GM13976 (cell line): Measurements from ENCODE around the gene PNKP.

Experiments
- DNase-seq: peaks from one replicate; pipeline ENCODE4 v3.0.0; 2012; ENCODE audit warnings: low spot score
- in situ Hi-C: fragments of 300-500 bp; cut with MboI; formaldehyde crosslinking; loops from one replicate; pipeline ENCODE4 v1.12.0; 2022; ENCODE audit warnings: low sequenced_read_pairs, mixed read lengths, inconsistent platforms; ENCODE audit not compliant: unreplicated experiment
- TF ChIP-seq, protein P1 (sequence below): IDR thresholded peaks from 2 replicates; pipeline ENCODE4 v1.5.1; 2012; ENCODE audit warnings: borderline replicate concordance, mild to moderate bottlenecking; ENCODE audit not compliant: insufficient read depth; ENCODE audit errors: extremely low read depth, missing control alignments, control extremely low read depth

The PNKP gene

DNA sequence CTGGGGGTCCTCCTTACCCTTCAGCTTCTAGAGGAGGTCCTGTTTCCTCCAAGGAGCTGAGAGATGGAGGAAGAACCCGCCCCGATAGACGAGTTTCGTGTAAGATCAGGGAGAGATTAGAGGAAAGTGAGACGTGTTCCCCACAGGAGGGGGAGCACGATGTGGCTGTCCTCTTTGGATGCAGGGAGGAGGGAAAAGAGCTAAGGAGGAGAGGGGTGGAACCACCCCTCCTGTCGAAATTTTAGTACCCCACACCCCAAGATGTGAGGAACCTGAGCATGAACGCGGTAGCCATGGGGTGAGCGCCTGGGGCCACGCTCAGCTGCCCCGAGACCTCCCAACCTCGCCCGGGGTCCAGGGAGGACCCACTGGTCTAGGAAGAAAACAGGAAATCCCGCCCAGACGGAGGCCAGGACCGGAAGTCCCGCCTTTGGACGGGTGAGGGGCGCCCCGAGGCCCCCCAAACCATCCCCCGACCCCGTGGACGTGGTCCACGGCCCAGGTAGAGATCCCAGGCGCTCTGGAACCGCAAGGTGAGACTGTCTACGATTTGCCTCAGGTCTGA lies 8.6 kb upstream of the PNKP start:
- TF ChIP-seq, protein P1, sequence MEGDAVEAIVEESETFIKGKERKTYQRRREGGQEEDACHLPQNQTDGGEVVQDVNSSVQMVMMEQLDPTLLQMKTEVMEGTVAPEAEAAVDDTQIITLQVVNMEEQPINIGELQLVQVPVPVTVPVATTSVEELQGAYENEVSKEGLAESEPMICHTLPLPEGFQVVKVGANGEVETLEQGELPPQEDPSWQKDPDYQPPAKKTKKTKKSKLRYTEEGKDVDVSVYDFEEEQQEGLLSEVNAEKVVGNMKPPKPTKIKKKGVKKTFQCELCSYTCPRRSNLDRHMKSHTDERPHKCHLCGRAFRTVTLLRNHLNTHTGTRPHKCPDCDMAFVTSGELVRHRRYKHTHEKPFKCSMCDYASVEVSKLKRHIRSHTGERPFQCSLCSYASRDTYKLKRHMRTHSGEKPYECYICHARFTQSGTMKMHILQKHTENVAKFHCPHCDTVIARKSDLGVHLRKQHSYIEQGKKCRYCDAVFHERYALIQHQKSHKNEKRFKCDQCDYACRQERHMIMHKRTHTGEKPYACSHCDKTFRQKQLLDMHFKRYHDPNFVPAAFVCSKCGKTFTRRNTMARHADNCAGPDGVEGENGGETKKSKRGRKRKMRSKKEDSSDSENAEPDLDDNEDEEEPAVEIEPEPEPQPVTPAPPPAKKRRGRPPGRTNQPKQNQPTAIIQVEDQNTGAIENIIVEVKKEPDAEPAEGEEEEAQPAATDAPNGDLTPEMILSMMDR = no peak
- in situ Hi-C loops = no loop called here
- peak; percentile 63 for DNase-seq

DNA sequence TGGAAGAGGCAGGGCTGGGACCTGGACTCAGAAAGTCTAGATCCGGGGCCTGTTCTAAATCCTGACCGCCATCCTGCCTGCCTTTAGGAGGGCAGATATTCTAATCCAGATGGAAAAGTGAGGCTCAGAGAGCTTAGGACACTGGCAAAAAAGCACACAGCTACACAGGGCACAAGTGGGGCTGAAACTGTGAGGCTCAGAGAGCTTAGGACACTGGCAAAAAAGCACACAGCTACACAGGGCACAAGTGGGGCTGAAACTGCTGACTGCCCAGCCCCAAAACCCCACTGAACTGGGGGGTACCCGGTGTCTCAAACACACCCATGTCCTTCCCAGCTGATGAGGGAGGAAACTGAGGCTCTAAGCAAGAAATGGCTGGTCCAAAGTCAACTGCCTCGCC lies 7.8 kb upstream of the PNKP start:
- in situ Hi-C loops = no loop called here
- DNase-seq = no peak
- TF ChIP-seq, protein P1 = no peak

DNA sequence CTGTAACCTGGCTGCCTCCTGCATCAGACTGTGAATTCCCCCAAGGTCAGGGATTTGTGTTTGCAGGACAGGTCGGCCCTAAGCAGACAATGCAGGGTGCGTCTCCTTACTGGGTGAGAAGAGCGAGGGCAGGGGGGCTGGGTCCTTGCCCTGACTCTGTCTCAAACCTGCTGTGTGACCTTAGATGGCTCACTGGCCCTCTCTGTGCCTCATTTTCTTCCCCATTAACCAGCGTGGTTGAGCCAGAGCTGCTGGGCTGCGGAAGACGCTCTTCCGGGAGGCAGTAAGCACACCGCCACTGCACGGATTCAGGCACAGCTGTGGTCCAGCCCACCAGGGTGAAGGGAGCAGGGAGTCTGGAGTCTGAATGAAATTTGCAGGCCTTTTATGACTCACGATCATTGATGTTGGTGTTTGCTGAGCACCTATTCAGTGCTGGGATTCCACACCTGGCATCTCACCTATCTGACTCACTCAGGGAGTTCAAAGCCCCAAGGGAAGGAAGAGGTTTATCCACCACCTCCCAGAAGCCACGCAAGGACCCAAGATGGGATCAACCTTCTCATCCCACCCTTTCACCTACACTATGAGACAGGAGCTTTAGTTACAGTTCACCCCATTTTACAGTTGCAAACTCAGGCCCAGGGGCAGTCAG lies 7.3 kb upstream of the PNKP start:
- in situ Hi-C loops = no loop called here
- TF ChIP-seq, protein P1 = no peak
- no peak for DNase-seq

DNA sequence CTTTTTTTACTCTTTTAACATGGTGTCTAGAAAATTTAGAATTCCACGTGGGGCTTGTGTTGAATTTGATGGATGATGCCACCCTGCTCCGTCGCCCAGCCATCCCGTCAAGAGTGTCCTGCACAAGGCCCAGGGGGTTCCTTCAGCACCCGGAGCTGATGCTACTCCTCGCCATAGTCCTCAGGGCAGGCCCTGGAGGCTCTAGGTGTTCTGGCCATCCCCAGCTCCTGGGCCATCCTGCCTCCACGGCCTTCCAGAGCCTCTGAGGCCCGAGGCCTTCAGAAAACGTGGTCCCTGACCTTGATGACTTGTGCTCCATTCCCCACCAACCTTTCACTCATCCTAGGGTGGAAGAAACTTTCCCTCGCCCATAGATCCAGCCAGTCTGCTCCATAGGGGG lies 6.5 kb upstream of the PNKP start:
- in situ Hi-C loops = no loop called here
- DNase-seq = no peak
- TF ChIP-seq, protein P1 = no peak

DNA sequence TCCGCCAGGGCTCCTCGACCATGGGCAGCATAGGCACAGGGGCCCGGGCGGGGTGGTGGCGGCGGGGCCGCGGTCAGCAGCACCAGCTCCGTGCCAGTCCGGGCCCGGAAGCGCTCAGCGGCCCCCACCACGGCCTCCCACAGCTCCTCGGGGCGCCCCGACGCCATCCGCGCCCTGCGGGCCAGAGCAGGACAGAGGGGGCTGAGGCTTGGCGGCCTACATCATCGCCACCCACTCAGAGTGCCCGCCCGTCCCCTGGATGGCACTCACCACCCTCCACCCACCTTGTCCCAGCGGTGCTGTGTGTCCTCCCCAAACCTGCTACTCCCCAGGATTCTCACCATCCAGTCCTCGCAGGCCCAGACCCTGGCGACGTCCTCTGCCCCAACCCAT lies 5.7 kb upstream of the PNKP start:
- TF ChIP-seq, protein P1 = no peak
- in situ Hi-C loops = no loop called here

DNA sequence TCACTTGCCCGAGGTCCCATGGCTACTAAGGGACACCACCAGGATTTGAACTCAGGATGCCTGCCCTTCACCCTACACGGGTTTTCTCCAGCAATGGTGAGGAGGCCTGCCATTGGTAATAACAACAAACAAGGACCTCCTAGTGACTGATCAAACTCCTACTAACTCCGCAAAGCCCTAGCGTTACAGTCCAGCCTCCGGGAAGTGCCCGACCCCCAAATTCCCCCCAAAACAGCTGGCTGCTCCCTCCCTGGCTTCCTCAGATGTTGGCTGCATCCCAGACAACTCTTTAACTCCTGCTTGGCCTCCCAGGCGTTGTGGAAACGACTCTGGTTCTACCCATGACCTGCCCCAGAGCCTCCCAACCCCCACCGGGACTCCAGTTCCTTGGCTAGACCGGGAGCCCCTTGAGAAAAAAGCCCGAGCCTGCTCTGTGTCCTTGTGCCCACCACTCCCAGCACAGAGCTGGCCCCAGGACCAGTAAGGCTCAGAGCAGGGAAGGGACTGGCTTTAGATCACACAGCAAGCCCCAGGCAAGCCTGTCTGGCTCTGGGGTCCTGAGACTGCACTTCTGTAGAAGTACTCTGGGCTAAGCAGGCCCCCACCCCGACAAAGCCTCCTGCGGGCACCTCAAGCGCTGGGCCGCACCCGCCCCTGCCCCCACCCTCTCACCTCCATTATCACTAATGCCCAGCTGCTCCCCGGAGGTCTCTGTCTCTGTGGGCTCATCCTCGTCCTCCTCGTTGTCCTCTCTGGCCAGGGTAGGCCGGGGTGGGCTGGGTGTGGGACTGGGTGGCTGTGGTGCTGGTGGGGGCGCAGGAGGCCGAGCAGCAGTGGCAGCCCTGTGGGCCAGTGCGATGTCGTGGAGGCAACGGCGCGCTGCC lies 5.1 kb upstream of the PNKP start:
- in situ Hi-C loops = no loop called here
- DNase-seq = no peak

More for the DNA sequence above, 5.7 kb upstream of the PNKP start:
- no peak for DNase-seq

More for the DNA sequence above, 5.1 kb upstream of the PNKP start:
- TF ChIP-seq, protein P1 = no peak
